ENCODE results near the gene CUEDC2.

CUEDC2 gene

DNA sequence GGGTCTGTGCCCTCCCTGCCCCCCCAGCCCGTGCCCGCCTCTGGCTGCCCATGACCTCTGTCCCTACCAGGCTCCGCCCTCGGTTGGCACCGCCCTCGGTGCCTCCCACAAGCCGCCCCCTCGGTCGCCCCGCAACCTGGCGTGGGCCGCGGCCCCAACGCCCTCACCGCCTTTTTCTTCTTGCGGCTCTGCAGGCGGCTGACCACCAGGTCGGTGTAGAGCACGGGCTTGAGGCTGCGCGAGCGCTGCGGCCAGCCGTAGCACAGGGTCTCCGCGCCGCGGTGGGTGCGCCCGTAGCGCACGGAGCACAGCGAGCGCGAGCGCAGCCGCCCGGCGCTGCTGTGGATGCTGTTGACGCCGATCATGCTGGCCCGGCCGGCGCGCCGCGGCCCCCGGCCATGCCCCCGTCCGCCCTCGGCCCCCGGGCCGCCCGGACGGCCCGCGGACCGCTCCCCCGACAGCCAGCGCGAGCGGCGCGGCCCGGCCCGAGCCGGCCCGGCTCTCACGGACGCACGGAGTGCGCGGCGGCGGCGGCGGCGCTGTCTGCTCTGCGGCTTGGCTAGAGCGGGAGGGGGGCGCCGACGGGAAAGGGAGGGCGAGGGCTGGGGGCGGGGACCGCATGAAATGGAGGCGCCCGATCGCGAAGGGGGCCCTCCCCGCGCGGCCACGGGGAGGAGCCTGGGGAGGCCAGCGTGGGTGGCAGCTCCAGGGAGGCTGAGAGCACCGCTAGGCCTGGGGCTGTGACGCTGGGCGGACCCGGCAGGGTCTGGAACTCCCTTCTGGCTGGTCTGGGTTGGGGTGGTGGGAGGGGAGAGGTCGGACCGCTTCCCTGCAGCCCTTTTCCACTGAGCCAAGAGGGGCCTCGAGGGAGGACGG lies 23.4 kb downstream of the CUEDC2 start:
- DNase-seq, result peak; percentile 81 to 83

DNA sequence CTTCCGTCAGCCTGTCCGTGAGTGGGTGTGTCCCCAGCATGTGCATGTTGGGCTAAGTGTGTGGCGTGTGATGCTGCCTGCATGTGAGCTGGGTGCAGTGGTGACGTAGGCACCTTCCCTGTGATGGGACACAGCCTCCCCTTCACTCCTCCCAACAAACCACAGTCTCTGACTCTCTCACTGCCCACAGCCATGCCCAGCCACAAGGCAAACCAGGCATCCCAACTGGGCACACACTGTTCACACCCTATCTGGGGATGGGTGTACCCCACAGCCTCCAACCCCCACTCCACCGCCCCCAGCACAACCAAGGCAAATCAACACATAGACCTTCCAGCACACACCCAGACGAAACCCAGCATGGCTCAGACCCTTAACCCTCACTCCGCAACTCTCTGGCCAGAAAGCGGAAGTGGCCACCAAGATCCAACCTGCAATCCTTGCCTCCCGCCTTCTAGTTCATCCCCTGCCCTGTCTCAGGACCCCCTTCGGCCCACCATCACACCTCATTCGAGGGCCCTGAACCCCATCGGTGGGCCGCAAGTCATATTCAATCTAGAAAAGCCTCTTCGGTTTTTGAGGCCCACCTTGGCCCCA lies 24.1 kb downstream of the CUEDC2 start:
- no peak for DNase-seq

DNA sequence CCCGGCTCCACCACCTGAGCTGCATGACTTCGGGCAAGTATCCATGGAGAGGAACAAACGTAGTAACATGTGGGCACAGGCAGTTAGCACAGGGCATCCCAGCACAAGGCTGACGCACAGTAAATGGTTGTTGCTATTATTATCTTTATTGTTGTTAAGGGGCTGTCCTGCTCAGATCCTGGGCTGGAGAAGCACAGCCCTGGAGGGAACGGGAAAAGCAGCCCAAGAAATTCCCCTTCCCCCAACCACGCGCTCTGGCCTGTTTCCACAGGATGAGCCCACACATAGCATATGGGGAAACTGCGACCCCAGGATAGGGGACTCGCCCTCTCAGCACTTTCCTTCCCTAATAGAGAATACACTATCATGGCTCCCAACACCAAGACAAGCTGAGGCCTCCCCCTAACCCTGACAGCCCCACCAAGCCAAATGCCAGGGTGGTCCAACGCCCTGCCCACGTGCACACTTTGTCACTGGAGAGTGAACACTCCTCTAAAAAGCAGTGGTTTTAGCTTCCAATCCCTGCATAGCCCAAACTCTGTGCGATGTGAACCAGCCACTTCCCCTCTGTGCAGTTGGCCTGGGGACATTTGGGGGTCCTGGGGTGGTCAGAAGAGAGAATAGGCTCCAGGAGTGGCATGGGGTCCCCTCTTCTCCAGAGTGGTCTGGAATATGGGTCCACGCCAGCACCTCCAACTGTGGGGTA lies 24.8 kb downstream of the CUEDC2 start:
- DNase-seq, result no peak

GRCh38 chr10:102406815-102407214 lies 25.6 kb downstream of the CUEDC2 start:
- no peak for DNase-seq

- no peak for DNase-seq
Observed at GRCh38 chr10:102405632-102406031, 26.7 kb downstream of the CUEDC2 start.

DNA sequence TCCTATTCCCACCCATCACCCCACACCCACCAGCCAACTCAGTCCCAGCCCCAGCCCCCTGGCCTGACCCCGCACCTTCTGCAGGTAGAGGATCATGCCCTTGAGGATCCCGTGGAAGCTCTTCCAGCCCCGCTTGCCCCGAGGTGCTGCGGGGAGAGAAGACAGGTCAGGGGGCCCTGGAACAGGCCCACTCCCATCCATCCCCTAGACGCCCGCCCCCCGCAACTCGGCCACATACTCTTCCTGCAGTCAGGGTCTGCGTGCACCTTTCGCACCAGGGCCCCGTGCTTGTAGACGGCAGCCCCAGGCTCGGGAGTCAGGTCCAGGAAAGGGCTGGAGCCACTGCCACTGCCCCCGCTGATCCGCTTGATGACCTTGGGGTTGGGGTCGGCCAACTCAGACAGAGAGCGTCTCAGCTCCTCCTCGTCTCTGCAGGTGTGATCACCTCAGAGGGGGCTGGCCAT lies 27.2 kb downstream of the CUEDC2 start:
- DNase-seq, result no peak

GRCh38 chr10:102404361-102405107 lies 27.8 kb downstream of the CUEDC2 start:
- DNase-seq, result no peak

GRCh38 chr10:102403115-102403514 lies 29.3 kb downstream of the CUEDC2 start:
- no peak for DNase-seq

DNA sequence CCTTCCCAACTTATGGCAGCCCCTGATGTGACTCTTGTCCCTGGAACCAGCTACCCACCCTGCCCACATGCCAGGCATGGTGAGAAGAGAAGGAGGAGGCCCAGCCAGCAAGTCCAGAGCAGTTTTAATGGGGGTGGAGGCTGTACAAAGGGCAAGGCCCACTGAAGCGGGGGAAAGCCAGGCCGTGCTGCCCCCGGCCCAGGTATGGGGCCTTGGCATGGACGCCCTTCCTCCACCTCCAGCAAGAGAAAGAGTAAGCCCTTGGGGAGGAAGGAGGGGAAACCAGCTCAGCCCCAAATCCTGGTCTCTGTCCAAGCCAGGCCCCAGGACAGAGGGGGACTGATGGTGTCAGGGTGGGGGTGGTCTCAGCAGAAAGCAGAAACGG lies 29.9 kb downstream of the CUEDC2 start:
- no peak for DNase-seq

GRCh38 chr10:102401735-102402511 lies 30.5 kb downstream of the CUEDC2 start:
- DNase-seq, result no peak

GRCh38 chr10:102401342-102401654 lies 31.1 kb downstream of the CUEDC2 start:
- DNase-seq, result no peak

GRCh38 chr10:102400598-102401341 lies 31.6 kb downstream of the CUEDC2 start:
- DNase-seq, result no peak

GRCh38 chr10:102400076-102400475 lies 32.3 kb downstream of the CUEDC2 start:
- DNase-seq, result no peak

DNA sequence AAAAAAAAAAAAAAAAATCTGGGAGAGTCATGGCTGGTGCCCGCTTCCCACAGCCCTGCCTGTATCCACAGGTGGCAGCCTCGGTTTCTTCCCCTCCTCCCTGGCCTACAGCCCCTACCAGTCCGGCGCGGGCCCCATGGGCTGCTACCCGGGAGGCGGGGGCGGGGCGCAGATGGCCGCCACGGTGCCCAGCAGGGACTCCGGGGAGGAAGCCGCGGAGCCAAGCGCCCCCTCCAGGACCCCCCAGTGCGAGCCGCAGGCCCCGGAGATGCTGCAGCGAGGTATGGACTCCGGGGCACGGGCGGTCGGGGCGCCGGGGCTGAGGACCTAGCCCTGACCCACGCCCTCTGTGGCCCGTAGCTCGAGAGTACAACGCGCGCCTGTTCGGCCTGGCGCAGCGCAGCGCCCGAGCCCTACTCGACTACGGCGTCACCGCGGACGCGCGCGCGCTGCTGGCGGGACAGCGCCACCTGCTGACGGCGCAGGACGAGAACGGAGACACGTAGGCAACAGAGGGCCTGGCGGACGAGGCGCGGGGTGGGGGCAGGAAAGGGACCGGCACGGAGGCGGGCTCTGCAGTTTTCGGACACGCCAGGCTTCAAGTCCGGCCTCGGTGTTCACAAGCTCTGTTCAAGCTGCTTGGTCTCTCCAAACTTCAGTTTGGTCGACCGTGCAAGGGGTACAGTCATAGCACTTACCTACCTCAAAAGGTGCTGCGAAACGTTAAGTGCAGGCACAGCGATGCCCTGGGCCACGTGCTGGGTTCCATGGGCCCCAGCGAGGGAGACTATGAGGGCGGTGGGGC lies 33.0 kb downstream of the CUEDC2 start:
- DNase-seq, result peak; percentile 82 to 83

GRCh38 chr10:102398172-102399020 lies 34.0 kb downstream of the CUEDC2 start:
- no peak for DNase-seq

DNA sequence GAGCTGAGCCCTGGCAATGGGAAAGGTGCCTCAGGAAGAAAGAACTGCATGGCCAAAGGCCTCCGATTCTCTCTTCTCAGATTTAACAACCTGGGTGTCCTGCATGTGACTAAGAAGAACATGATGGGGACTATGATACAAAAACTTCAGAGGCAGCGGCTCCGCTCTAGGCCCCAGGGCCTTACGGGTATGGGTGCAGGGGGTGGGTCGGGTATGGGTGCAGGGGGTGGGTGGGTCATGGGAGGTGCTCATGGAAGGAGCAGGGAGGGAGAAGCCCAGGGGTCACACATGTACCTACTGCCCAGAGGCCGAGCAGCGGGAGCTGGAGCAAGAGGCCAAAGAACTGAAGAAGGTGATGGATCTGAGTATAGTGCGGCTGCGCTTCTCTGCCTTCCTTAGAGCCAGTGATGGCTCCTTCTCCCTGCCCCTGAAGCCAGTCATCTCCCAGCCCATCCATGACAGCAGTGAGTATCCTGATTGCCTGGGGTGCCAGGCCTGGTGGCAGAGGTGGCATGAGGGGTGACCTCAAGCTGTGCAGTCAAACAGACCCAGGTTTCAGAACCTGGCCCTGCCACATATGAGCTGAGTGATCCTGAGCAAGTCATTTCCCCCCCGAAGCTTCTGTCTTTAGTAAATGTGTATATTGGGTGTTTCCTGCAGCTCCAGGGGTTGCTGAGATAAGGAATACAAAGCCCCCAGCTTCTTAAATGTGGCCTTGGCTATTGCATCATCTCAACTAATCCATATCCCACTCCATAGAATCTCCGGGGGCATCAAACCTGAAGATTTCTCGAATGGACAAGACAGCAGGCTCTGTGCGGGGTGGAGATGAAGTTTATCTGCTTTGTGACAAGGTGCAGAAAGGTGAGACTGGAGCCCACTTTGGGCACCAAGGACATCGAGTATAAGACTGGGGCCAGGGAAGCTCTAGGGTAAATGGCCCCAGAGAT lies 34.9 kb downstream of the CUEDC2 start:
- DNase-seq, result no peak

DNA sequence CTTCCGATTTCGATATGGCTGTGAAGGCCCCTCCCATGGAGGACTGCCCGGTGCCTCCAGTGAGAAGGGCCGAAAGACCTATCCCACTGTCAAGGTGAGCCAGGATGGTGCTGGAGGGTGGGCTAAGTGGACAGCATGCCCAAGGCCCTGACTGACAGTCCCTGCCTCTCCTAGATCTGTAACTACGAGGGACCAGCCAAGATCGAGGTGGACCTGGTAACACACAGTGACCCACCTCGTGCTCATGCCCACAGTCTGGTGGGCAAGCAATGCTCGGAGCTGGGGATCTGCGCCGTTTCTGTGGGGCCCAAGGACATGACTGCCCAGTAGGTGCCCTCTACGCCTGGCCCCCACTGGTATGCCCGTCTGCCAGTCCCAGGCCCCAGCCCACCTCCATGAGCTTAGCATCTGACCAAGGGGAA lies 35.6 kb downstream of the CUEDC2 start:
- DNase-seq, result no peak

DNA sequence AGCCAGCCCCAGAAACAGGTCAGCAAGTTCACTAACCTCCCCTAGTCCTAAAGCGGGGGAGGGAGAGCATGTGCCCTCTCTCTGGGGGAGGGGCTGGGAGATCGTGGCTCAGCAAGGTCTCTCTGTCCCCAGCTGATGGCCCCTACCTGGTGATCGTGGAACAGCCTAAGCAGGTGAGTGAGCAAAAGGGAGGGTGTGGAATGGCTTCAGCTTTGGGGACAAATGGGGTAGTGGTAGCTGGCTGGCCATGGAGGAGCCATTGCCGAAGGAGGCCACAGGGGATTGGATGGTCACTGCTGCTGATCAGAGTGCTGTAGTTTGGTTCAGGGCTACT lies 36.1 kb downstream of the CUEDC2 start:
- DNase-seq, result no peak

Data from activated CD4-positive, alpha-beta T cell treated with anti-CD3 and anti-CD28 coated beads for 4 hours (primary cell).